Karpas-422 (cell line): ENCODE measurements around the gene KIF21A. TPM values are rescaled to one million over a fixed set of nuclear protein-coding genes. Genes with fewer than 3 reads are reported as not detected.

Experiments
- DNase-seq: peaks from one replicate; pipeline ENCODE4 v3.0.0-alpha.2; 2015
- H2AFZ ChIP-seq: fragments of 200-600 bp; sonication (generic); 2 replicates; pipeline ENCODE4 v1.6.1; 2014; ENCODE audit warnings: antibody characterized with exemption, low read length, mixed read lengths
- H3K27ac ChIP-seq: fragments of 200-600 bp; sonication (generic); 2 replicates; pipeline ENCODE4 v1.5.1; 2014; ENCODE audit warnings: mild to moderate bottlenecking, low read length, moderate library complexity
- H3K27me3 ChIP-seq: fragments of 200-600 bp; sonication (generic); 2 replicates; pipeline ENCODE4 v1.6.1; 2014; ENCODE audit warnings: low read length, mixed read lengths
- H3K36me3 ChIP-seq: fragments of 200-600 bp; sonication (generic); 2 replicates; pipeline ENCODE4 v1.6.1; 2014; ENCODE audit warnings: low read length, mixed read lengths; ENCODE audit not compliant: insufficient read depth
- H3K4me1 ChIP-seq: fragments of 200-600 bp; sonication (generic); 2 replicates; pipeline ENCODE4 v1.6.1; 2014; ENCODE audit warnings: mild to moderate bottlenecking, low read length, mixed read lengths
- H3K4me2 ChIP-seq: fragments of 200-600 bp; sonication (generic); 2 replicates; pipeline ENCODE4 v1.6.1; 2014; ENCODE audit warnings: low read length, low read depth, mild to moderate bottlenecking; ENCODE audit not compliant: poor library complexity, severe bottlenecking
- H3K4me3 ChIP-seq: fragments of 200-600 bp; sonication (generic); 2 replicates; pipeline ENCODE4 v1.5.1; 2014; ENCODE audit warnings: mild to moderate bottlenecking, antibody characterized with exemption, low read length, mixed read lengths
- H3K79me2 ChIP-seq: fragments of 200-600 bp; sonication (generic); 2 replicates; pipeline ENCODE4 v1.6.1; 2014; ENCODE audit warnings: mild to moderate bottlenecking, low read length, mixed read lengths
- H3K9ac ChIP-seq: fragments of 200-600 bp; sonication (generic); 2 replicates; pipeline ENCODE4 v1.6.0; 2014; ENCODE audit warnings: low read length
- H3K9me2 ChIP-seq: fragments of 200-600 bp; sonication (generic), shearing (Covaris generic); replicated peaks from 2 replicates; pipeline ENCODE4 v1.6.0; 2014; ENCODE audit warnings: mild to moderate bottlenecking, low read length, moderate library complexity; ENCODE audit not compliant: insufficient read depth
- H3K9me3 ChIP-seq: fragments of 300-700, 200-600 bp; sonication (generic); 2 replicates; pipeline ENCODE4 v1.6.1; 2014; ENCODE audit warnings: low read length, mixed read lengths
- H4K20me1 ChIP-seq: fragments of 200-600 bp; sonication (generic); 2 replicates; pipeline ENCODE4 v1.6.1; 2014; ENCODE audit warnings: mild to moderate bottlenecking, antibody characterized with exemption, low read length, low read depth; ENCODE audit not compliant: insufficient read depth
- total RNA-seq: library from RNA; depleted of rRNA; stranded (reverse); fragments of >200 nt; shearing (Covaris generic); gene quantifications from 2 replicates; pipeline ENCODE4 v1.2.3, GENCODE V29; 2014; ENCODE audit warnings: low replicate concordance

KIF21A gene
- total RNA-seq, 1 experiment from 2014 or later, result 0.82 TPM

GRCh38 chr12:39344926-39345325, 98.0 kb downstream of the KIF21A start:
- H3K36me3 ChIP-seq, result no peaks in the 10 kb centered on the region

DNA sequence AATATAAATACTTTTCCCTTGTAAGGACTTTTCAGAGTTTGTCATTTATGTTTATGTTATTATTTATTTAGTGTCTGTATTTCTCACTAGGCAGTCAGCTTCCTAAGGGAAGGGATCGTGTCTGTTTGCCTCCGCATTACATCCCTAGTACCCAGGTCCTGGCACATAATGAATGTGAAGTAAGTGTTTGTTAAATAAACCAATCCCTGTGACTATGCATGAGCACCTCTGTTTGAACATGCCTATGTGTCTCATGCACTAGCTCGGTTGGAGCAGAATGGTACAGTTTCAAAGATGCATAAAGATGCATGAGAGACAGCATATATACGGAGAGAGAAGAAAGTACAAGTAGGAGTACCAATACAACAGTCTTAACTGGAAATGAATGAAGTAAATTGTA, 99.3 kb downstream of the KIF21A start:
- Histone ChIP-seq H3K9me3 (no peaks in the 10 kb centered on the region), H3K27ac (no peak overlapping the region), H3K27me3 (no peaks in the 10 kb centered on the region), H3K4me2 (no peak overlapping the region), H3K9me2 (no peaks in the 10 kb centered on the region), H3K36me3 (no peaks in the 10 kb centered on the region), H3K4me1 (no peaks in the 10 kb centered on the region), H3K79me2 (no peaks in the 10 kb centered on the region), H2AFZ (no peak overlapping the region), H3K4me3 (no peak overlapping the region), H4K20me1 (no peaks in the 10 kb centered on the region), H3K9ac (no peak overlapping the region)
- DNase-seq, result no peak

More at GRCh38 chr12:39344926-39345325, 98.0 kb downstream of the KIF21A start:
- Histone ChIP-seq H3K9me2 (no peaks in the 10 kb centered on the region), H3K4me2 (no peak overlapping the region), H3K9me3 (no peaks in the 10 kb centered on the region), H4K20me1 (no peaks in the 10 kb centered on the region), H3K79me2 (no peaks in the 10 kb centered on the region), H3K4me1 (no peaks in the 10 kb centered on the region), H3K4me3 (no peak overlapping the region), H3K27ac (no peak overlapping the region), H2AFZ (no peak overlapping the region), H3K27me3 (no peaks in the 10 kb centered on the region), H3K9ac (no peak overlapping the region)
- no peak for DNase-seq

- H2AFZ ChIP-seq, result no peak overlapping the region
- H3K79me2 ChIP-seq, result no peaks in the 10 kb centered on the region
- H4K20me1 ChIP-seq, result no peaks in the 10 kb centered on the region
- H3K4me2 ChIP-seq, result no peak overlapping the region
- no peak for DNase-seq
- H3K9ac ChIP-seq, result no peak overlapping the region
- no peak overlapping the region for H3K4me3 ChIP-seq
- no peaks in the 10 kb centered on the region for H3K36me3 ChIP-seq
- no peaks in the 10 kb centered on the region for H3K27me3 ChIP-seq
- no peaks in the 10 kb centered on the region for H3K9me2 ChIP-seq
- H3K9me3 ChIP-seq, result no peaks in the 10 kb centered on the region
- H3K4me1 ChIP-seq, result no peaks in the 10 kb centered on the region
- no peak overlapping the region for H3K27ac ChIP-seq
Measured at GRCh38 chr12:39341761-39342160, 101.2 kb downstream of the KIF21A start.

DNA sequence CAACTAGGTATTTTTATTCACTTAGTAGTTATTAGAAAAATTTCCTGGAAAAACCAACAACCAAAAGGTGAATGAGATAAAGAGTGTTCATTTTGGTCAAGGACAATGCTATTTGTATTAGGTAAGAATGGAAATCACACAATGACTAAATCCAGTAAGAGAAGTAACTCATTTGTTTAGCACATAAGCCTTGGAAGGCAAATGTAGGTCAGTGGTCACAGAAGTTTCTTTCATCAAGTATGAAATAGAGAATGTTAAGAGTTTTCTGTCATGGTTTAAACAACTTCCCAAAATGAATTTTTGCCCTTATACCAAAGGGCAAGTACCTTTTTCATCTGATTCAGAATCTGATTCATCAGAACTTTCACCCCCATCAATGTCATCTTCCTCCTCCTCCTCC, 101.7 kb downstream of the KIF21A start:
- Histone ChIP-seq H2AFZ (no peak overlapping the region), H3K27ac (no peak overlapping the region), H3K4me1 (no peaks in the 10 kb centered on the region)

GRCh38 chr12:39332661-39333175, 110.2 kb downstream of the KIF21A start:
- Histone ChIP-seq H3K79me2 (no peaks in the 10 kb centered on the region), H3K9ac (no peak overlapping the region), H3K4me2 (no peak overlapping the region), H3K4me1 (no peaks in the 10 kb centered on the region), H3K27me3 (no peaks in the 10 kb centered on the region), H3K36me3 (no peaks in the 10 kb centered on the region), H3K9me3 (no peaks in the 10 kb centered on the region; the same call in 1 of the 2 replicates), H3K4me3 (no peak overlapping the region), H3K27ac (no peak overlapping the region), H4K20me1 (no peaks in the 10 kb centered on the region), H2AFZ (no peak overlapping the region), H3K9me2 (no peaks in the 10 kb centered on the region)
- DNase-seq, result no peak

More for the DNA sequence above, 101.7 kb downstream of the KIF21A start:
- no peak overlapping the region for H3K4me2 ChIP-seq
- H3K9me3 ChIP-seq, result no peaks in the 10 kb centered on the region
- DNase-seq, result no peak
- H3K4me3 ChIP-seq, result no peak overlapping the region
- no peak overlapping the region for H3K9ac ChIP-seq
- H3K9me2 ChIP-seq, result no peaks in the 10 kb centered on the region
- no peaks in the 10 kb centered on the region for H4K20me1 ChIP-seq
- no peaks in the 10 kb centered on the region for H3K36me3 ChIP-seq
- no peaks in the 10 kb centered on the region for H3K79me2 ChIP-seq
- no peaks in the 10 kb centered on the region for H3K27me3 ChIP-seq

GRCh38 chr12:39331539-39332261, 111.2 kb downstream of the KIF21A start:
- DNase-seq, result no peak

GRCh38 chr12:39329876-39330275, 113.0 kb downstream of the KIF21A start:
- no peak overlapping the region for H3K4me3 ChIP-seq
- H3K9me3 ChIP-seq, result no peaks in the 10 kb centered on the region; the same call in 1 of the 2 replicates
- H3K36me3 ChIP-seq, result no peaks in the 10 kb centered on the region
- no peaks in the 10 kb centered on the region for H4K20me1 ChIP-seq
- H3K79me2 ChIP-seq, result no peaks in the 10 kb centered on the region
- no peaks in the 10 kb centered on the region for H3K27me3 ChIP-seq
- H3K9me2 ChIP-seq, result no peaks in the 10 kb centered on the region
- no peak overlapping the region for H3K4me2 ChIP-seq
- H3K9ac ChIP-seq, result no peak overlapping the region
- H2AFZ ChIP-seq, result no peak overlapping the region
- no peak overlapping the region for H3K27ac ChIP-seq
- H3K4me1 ChIP-seq, result no peaks in the 10 kb centered on the region
- DNase-seq, result no peak

More at GRCh38 chr12:39331539-39332261, 111.2 kb downstream of the KIF21A start:
- no peak overlapping the region for H3K9ac ChIP-seq
- H3K4me2 ChIP-seq, result no peak overlapping the region
- H2AFZ ChIP-seq, result no peak overlapping the region
- H3K36me3 ChIP-seq, result no peaks in the 10 kb centered on the region
- H3K9me2 ChIP-seq, result no peaks in the 10 kb centered on the region
- no peaks in the 10 kb centered on the region for H4K20me1 ChIP-seq
- H3K79me2 ChIP-seq, result no peaks in the 10 kb centered on the region
- H3K27ac ChIP-seq, result no peak overlapping the region
- H3K4me1 ChIP-seq, result no peaks in the 10 kb centered on the region
- no peak overlapping the region for H3K4me3 ChIP-seq
- no peaks in the 10 kb centered on the region for H3K27me3 ChIP-seq
- no peaks in the 10 kb centered on the region; the same call in 1 of the 2 replicates for H3K9me3 ChIP-seq

DNA sequence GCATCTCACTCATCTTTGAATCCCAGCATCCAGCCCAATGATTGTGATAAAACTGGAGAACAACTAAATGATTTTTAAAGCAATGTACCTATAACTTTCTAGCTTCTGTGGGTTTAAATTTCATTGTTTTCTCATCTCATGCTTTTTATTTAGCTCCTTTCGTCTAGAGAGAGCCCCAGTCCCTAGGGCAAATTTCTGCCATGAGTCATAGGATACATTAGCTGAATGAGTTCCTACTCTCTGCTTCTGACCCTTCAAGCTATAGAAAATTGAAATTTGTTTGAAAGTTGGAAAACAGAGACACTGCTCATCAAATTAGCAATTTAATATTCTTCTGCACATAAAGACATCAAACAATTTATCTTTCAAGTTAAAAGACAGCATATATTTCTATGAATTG, 113.9 kb downstream of the KIF21A start:
- Histone ChIP-seq H3K27me3 (no peaks in the 10 kb centered on the region), H3K4me1 (no peaks in the 10 kb centered on the region), H2AFZ (no peak overlapping the region), H3K27ac (no peak overlapping the region), H4K20me1 (no peaks in the 10 kb centered on the region), H3K4me2 (no peak overlapping the region), H3K9ac (no peak overlapping the region), H3K79me2 (no peaks in the 10 kb centered on the region), H3K4me3 (no peak overlapping the region), H3K9me3 (no peaks in the 10 kb centered on the region; the same call in 1 of the 2 replicates), H3K36me3 (no peaks in the 10 kb centered on the region), H3K9me2 (no peaks in the 10 kb centered on the region)
- DNase-seq, result no peak
